GM23338 (cell line): ENCODE measurements around the gene TNFSF13. TPM values are rescaled to one million over a fixed set of nuclear protein-coding genes. Genes with fewer than 3 reads are reported as not detected.

Source experiments
- ATAC-seq: fragments of 200-7000 bp; cut with Tn5 transposase; 3 replicates; pipeline ENCODE4 v1.9.1; 2020
- DNase-seq: peaks from one replicate; pipeline ENCODE4 v3.0.0-alpha.2; 2015; ENCODE audit warnings: low spot score
- H2AFZ ChIP-seq: fragments of 200-600 bp; sonication (generic); 2 replicates; pipeline ENCODE4 v1.8.0; 2016; ENCODE audit warnings: antibody characterized with exemption, mild to moderate bottlenecking, moderate library complexity
- H3F3A ChIP-seq: fragments of 200-600 bp; sonication (generic); replicated peaks from 2 replicates; pipeline ENCODE4 v1.8.0; 2017; ENCODE audit warnings: antibody characterized with exemption, mixed run types, low read depth
- H3K27ac ChIP-seq: fragments of 200-600 bp; sonication (generic); 2 replicates; pipeline ENCODE4 v1.6.1; 2016; ENCODE audit warnings: low read depth
- H3K27me3 ChIP-seq: fragments of 200-600 bp; sonication (generic); 2 replicates; pipeline ENCODE4 v1.8.0; 2016; ENCODE audit warnings: mild to moderate bottlenecking, mixed run types, moderate library complexity; ENCODE audit not compliant: insufficient read depth
- H3K36me3 ChIP-seq: fragments of 200-600 bp; sonication (generic); 2 replicates; pipeline ENCODE4 v1.8.0; 2016; ENCODE audit warnings: mild to moderate bottlenecking; ENCODE audit not compliant: insufficient read depth
- H3K4me1 ChIP-seq: fragments of 200-600 bp; sonication (generic); 2 replicates; pipeline ENCODE4 v1.8.0; 2016; ENCODE audit warnings: mild to moderate bottlenecking, moderate library complexity; ENCODE audit not compliant: insufficient read depth
- H3K4me2 ChIP-seq: fragments of 200-600 bp; sonication (generic); 2 replicates; pipeline ENCODE4 v1.7.1; 2017; ENCODE audit warnings: mixed run types
- H3K4me3 ChIP-seq: fragments of 200-600 bp; sonication (generic); 2 replicates; pipeline ENCODE4 v1.6.1; 2016; ENCODE audit warnings: mixed run types
- H3K79me2 ChIP-seq: fragments of 200-600 bp; sonication (generic); replicated peaks from 2 replicates; pipeline ENCODE4 v1.8.0; 2017; ENCODE audit warnings: mild to moderate bottlenecking; ENCODE audit not compliant: insufficient read depth
- H3K9me2 ChIP-seq: fragments of 200-600 bp; sonication (generic); 2 replicates; pipeline ENCODE4 v1.8.0; 2017; ENCODE audit not compliant: insufficient read depth
- H4K20me1 ChIP-seq: fragments of 200-600 bp; sonication (generic); replicated peaks from 2 replicates; pipeline ENCODE4 v1.8.0; 2017; ENCODE audit warnings: mild to moderate bottlenecking; ENCODE audit not compliant: insufficient read depth
- H3K27ac Mint-ChIP-seq: 2 replicates; pipeline ENCODE4 v1.8.0; 2020; ENCODE audit warnings: inconsistent platforms, mild to moderate bottlenecking, moderate library complexity, mixed read lengths
- H3K27me3 Mint-ChIP-seq: 3 replicates; pipeline ENCODE4 v1.8.0; 2022; ENCODE audit warnings: low read depth, mild to moderate bottlenecking, moderate library complexity, mixed read lengths, inconsistent platforms; ENCODE audit not compliant: insufficient read depth, poor library complexity
- H3K36me3 Mint-ChIP-seq: 3 replicates; pipeline ENCODE4 v1.8.0; 2021; ENCODE audit warnings: low read depth, mild to moderate bottlenecking, inconsistent platforms, moderate library complexity, mixed read lengths
- H3K4me1 Mint-ChIP-seq: 3 replicates; pipeline ENCODE4 v1.8.0; 2020; ENCODE audit warnings: mild to moderate bottlenecking, inconsistent platforms, mixed read lengths
- H3K4me3 Mint-ChIP-seq: 3 replicates; pipeline ENCODE4 v1.8.0; 2021; ENCODE audit warnings: moderate library complexity, mild to moderate bottlenecking, inconsistent platforms, mixed read lengths
- H3K9me3 Mint-ChIP-seq: 3 replicates; pipeline ENCODE4 v1.8.0; 2020; ENCODE audit warnings: moderate library complexity, mild to moderate bottlenecking, inconsistent platforms, mixed read lengths
- CREB1 ChIP-seq: fragments of 250-450 bp; sonication (Bioruptor Pico); IDR thresholded peaks from 2 replicates; pipeline ENCODE4 v1.5.0; 2020; ENCODE audit warnings: low read depth, mild to moderate bottlenecking, moderate library complexity
- EZH2 ChIP-seq: fragments of 200-600 bp; sonication (generic); IDR thresholded peaks from one replicate; pipeline ENCODE4 v1.8.0; 2017; ENCODE audit warnings: antibody characterized with exemption, mild to moderate bottlenecking, low read depth; ENCODE audit not compliant: unreplicated experiment
- EZH2phosphoT487 ChIP-seq: fragments of 200-600 bp; sonication (generic); IDR thresholded peaks from one replicate; pipeline ENCODE4 v1.8.1; 2018; ENCODE audit warnings: antibody characterized with exemption; ENCODE audit not compliant: unreplicated experiment
- JUNB ChIP-seq: IDR thresholded peaks from one replicate; pipeline ENCODE4 v1.6.1; 2016; ENCODE audit warnings: antibody characterized with exemption; ENCODE audit not compliant: unreplicated experiment
- NANOG ChIP-seq: IDR thresholded peaks from 2 replicates; pipeline ENCODE4 v1.6.1; 2016; ENCODE audit warnings: antibody characterized with exemption, borderline replicate concordance
- POLR2AphosphoS5 ChIP-seq: IDR thresholded peaks from 2 replicates; pipeline ENCODE4 v1.6.1; 2016; ENCODE audit warnings: antibody characterized with exemption, low read depth
- REST ChIP-seq: IDR thresholded peaks from one replicate; pipeline ENCODE4 v1.6.1; 2018; ENCODE audit warnings: antibody characterized with exemption; ENCODE audit not compliant: unreplicated experiment
- STAT1 ChIP-seq: IDR thresholded peaks from one replicate; pipeline ENCODE4 v1.6.1; 2016; ENCODE audit warnings: antibody characterized with exemption; ENCODE audit not compliant: unreplicated experiment
- ZNF114 ChIP-seq: fragments of 250-450 bp; sonication (Bioruptor Pico); IDR thresholded peaks from 2 replicates; pipeline ENCODE4 v1.5.0; 2020; ENCODE audit warnings: mild to moderate bottlenecking, moderate library complexity
- ZNF331 ChIP-seq: fragments of 250-450 bp; sonication (Bioruptor Pico); IDR thresholded peaks from 2 replicates; pipeline ENCODE4 v1.5.0; 2020; ENCODE audit warnings: low read depth, mild to moderate bottlenecking, moderate library complexity
- ZNF462 ChIP-seq: fragments of 250-450 bp; sonication (Bioruptor Pico); IDR thresholded peaks from 2 replicates; pipeline ENCODE4 v1.5.0; 2020; ENCODE audit warnings: mild to moderate bottlenecking, moderate library complexity
- polyA plus RNA-seq: library from polyadenylated mRNA; unstranded; fragments of >200 nt; fragmentation: Nextera tagmentation; extraction: Ambion mirVana; gene quantifications from 2 replicates; pipeline ENCODE4 v1.2.1, GENCODE V29; 2016
- total RNA-seq: library from RNA; depleted of rRNA; stranded (reverse); fragments of >200 nt; shearing (Covaris generic); gene quantifications from 2 replicates; pipeline ENCODE4 v1.2.3, GENCODE V29; 2014
- TF ChIP-seq, protein P1 (sequence below): IDR thresholded peaks from 2 replicates; pipeline ENCODE4 v1.6.1; 2016; ENCODE audit warnings: antibody characterized with exemption
- TF ChIP-seq, protein P2 (sequence below), 2 experiments: fragments of 200-600 bp in 1 of 2; sonication (generic) in 1 of 2; conservative IDR thresholded peaks; 2 replicates each; pipeline versions ENCODE4 v1.5.1 to v1.6.1; 2016 to 2017; ENCODE audit warnings: antibody characterized with exemption in 2 of 2, low read depth in 2 of 2, mild to moderate bottlenecking in 2 of 2, moderate library complexity in 1 of 2

Gene TNFSF13
- total and polyA plus RNA-seq, 2 experiments from 2014 or later: 2.2 TPM; not detected in 1

- Mint-ChIP-seq H3K27ac (no peak overlapping the region), H3K36me3 (peaks cover under 1% of the 10 kb centered on the region; the same call in 1 of the 3 replicates), H3K9me3 (no peaks in the 10 kb centered on the region), H3K4me3 (peak overlapping the region; percentile 10; the same call in 1 of the 3 replicates), H3K4me1 (peaks cover 50% of the 10 kb centered on the region), H3K27me3 (peaks cover 24% of the 10 kb centered on the region)
- Histone ChIP-seq H2AFZ (peak overlapping the region; percentile 91), H3K27ac (no peak overlapping the region), H3K79me2 (peaks cover 3% of the 10 kb centered on the region), H3K4me2 (peak overlapping the region; percentile 80), H3K9me2 (no peaks in the 10 kb centered on the region), H3K4me3 (peak overlapping the region; percentile 41), H3K4me1 (peaks cover 37% of the 10 kb centered on the region), H4K20me1 (no peaks in the 10 kb centered on the region), H3K36me3 (no peaks in the 10 kb centered on the region), H3K27me3 (no peaks in the 10 kb centered on the region), H3F3A (peaks cover 20% of the 10 kb centered on the region)
- peak; percentile 54 for DNase-seq
- peak; percentile 2 for ATAC-seq
- TF ChIP-seq NANOG (no peak), EZH2phosphoT487 (no peak), EZH2 (no peak), ZNF462 (CRISPR knock-in tag) (no peak), JUNB (no peak), CREB1 (CRISPR knock-in tag) (no peak), STAT1 (no peak), POLR2AphosphoS5 (no peak), ZNF331 (no peak), REST (no peak), ZNF114 (CRISPR knock-in tag) (no peak)
- TF ChIP-seq, protein P1, sequence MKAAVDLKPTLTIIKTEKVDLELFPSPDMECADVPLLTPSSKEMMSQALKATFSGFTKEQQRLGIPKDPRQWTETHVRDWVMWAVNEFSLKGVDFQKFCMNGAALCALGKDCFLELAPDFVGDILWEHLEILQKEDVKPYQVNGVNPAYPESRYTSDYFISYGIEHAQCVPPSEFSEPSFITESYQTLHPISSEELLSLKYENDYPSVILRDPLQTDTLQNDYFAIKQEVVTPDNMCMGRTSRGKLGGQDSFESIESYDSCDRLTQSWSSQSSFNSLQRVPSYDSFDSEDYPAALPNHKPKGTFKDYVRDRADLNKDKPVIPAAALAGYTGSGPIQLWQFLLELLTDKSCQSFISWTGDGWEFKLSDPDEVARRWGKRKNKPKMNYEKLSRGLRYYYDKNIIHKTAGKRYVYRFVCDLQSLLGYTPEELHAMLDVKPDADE: no peak
- TF ChIP-seq, protein P2, sequence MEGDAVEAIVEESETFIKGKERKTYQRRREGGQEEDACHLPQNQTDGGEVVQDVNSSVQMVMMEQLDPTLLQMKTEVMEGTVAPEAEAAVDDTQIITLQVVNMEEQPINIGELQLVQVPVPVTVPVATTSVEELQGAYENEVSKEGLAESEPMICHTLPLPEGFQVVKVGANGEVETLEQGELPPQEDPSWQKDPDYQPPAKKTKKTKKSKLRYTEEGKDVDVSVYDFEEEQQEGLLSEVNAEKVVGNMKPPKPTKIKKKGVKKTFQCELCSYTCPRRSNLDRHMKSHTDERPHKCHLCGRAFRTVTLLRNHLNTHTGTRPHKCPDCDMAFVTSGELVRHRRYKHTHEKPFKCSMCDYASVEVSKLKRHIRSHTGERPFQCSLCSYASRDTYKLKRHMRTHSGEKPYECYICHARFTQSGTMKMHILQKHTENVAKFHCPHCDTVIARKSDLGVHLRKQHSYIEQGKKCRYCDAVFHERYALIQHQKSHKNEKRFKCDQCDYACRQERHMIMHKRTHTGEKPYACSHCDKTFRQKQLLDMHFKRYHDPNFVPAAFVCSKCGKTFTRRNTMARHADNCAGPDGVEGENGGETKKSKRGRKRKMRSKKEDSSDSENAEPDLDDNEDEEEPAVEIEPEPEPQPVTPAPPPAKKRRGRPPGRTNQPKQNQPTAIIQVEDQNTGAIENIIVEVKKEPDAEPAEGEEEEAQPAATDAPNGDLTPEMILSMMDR (conservative IDR thresholded peaks at IDR 0.05; ENCODE audit: low read depth in 2 of 2): no peak
These were observed 1.3 kb upstream of the TNFSF13 start for GRCh38 chr17:7557147-7557764.
